Left ventricle myocardium inferior (tissue), 1 donor: ENCODE data around the gene CALN1. TPM values are rescaled to one million over a fixed set of nuclear protein-coding genes. Genes with fewer than 3 reads are reported as not detected.

Experiments
- DNase-seq: peaks from one replicate; pipeline ENCODE4 v3.0.0-alpha.2; 2020
- H3K27ac ChIP-seq: fragments of 200-600 bp; replicated peaks from 2 replicates; pipeline ENCODE4 v1.8.0; 2021
- H3K27me3 ChIP-seq: fragments of 200-600 bp; 2 replicates; pipeline ENCODE4 v1.8.0; 2021; ENCODE audit warnings: low read depth
- H3K36me3 ChIP-seq: fragments of 200-600 bp; 2 replicates; pipeline ENCODE4 v1.8.0; 2021
- H3K4me1 ChIP-seq: fragments of 200-600 bp; 2 replicates; pipeline ENCODE4 v1.8.0; 2021
- H3K4me3 ChIP-seq: fragments of 200-600 bp; 2 replicates; pipeline ENCODE4 v1.8.0; 2021; ENCODE audit warnings: mild to moderate bottlenecking, moderate library complexity
- H3K9me3 ChIP-seq: fragments of 200-600 bp; replicated peaks from 2 replicates; pipeline ENCODE4 v1.8.0; 2021
- intact Hi-C: fragments of 100-400 bp; cut with micrococcal nuclease; formaldehyde crosslinking; loops from one replicate; pipeline ENCODE4 v1.11.0; 2022
- total RNA-seq: library from RNA; stranded (reverse); fragmentation: NEBNext Ultra II Directional; extraction: Animal tissue kit (Norgen Biotek cat#: 25700); gene quantifications from one replicate; pipeline ENCODE4 v1.2.1, GENCODE V29; 2021
- TF ChIP-seq, protein P1 (sequence below): fragments of 200-600 bp; IDR thresholded peaks from 2 replicates; pipeline ENCODE4 v1.8.0; 2021; ENCODE audit warnings: antibody characterized with exemption, mild to moderate bottlenecking, borderline replicate concordance
- donor health status: DM: no; HTN: yes; CAD: no; lungs with severe emphysema.

Gene CALN1
- total RNA-seq, 1 donor from 2014 or later = not detected

DNA sequence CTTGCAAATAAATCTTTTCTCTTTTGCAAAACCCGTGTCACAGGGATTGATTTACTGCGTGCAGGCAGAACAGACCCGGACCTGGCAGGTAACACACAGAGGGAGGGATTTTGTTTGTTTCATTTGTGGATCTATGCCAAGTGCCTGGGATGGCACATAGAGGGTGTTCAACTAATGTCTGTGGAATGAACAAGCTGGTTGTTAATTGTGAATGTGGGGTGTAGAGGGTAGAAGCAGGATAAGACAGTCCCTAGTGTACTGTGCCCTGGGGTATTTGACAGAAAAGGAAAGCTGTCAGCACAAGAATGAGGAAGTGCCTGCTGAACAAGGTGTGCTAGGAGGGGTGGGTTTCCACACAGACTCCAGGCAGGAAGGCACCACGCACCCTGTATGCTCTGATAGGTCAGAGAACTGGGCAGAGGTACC lies 331.8 kb downstream of the CALN1 start:
- no peak overlapping the region for H3K4me3 ChIP-seq
- H3K9me3 ChIP-seq = no peaks in the 10 kb centered on the region
- no peaks in the 10 kb centered on the region for H3K27me3 ChIP-seq
- no peak overlapping the region for H3K27ac ChIP-seq
- no peaks in the 10 kb centered on the region for H3K4me1 ChIP-seq
- no peaks in the 10 kb centered on the region for H3K36me3 ChIP-seq
- TF ChIP-seq, protein P1, sequence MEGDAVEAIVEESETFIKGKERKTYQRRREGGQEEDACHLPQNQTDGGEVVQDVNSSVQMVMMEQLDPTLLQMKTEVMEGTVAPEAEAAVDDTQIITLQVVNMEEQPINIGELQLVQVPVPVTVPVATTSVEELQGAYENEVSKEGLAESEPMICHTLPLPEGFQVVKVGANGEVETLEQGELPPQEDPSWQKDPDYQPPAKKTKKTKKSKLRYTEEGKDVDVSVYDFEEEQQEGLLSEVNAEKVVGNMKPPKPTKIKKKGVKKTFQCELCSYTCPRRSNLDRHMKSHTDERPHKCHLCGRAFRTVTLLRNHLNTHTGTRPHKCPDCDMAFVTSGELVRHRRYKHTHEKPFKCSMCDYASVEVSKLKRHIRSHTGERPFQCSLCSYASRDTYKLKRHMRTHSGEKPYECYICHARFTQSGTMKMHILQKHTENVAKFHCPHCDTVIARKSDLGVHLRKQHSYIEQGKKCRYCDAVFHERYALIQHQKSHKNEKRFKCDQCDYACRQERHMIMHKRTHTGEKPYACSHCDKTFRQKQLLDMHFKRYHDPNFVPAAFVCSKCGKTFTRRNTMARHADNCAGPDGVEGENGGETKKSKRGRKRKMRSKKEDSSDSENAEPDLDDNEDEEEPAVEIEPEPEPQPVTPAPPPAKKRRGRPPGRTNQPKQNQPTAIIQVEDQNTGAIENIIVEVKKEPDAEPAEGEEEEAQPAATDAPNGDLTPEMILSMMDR = no peak
- no peak for DNase-seq
- intact Hi-C loops = no loop called here

DNA sequence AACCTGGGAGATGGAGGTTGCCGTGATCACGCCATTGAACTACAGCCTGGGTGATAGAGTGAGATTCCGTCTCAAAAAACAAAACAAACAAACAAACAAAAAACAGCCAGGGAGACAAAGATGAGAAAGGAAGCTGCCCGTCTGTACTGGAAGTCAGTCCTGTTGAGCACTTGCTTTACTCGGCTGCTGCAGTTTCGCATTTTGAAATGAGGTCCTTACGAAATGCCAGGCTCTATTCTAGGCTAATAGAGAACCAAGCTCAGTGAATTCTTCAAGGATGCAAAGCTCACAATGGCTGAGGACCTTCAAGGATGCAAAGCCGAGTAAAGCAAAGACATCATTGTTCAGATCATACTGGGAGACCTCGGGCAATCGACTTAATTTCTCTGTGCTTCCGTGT lies 333.3 kb downstream of the CALN1 start:
- no peak overlapping the region for H3K27ac ChIP-seq
- TF ChIP-seq, protein P1 = no peak
- intact Hi-C loops = no loop called here

GRCh38 chr7:72078301-72078700 lies 333.8 kb downstream of the CALN1 start:
- H3K27ac ChIP-seq = no peak overlapping the region
- peaks cover 12% of the 10 kb centered on the region for H3K9me3 ChIP-seq
- no peaks in the 10 kb centered on the region for H3K4me1 ChIP-seq
- no peak for DNase-seq
- TF ChIP-seq, protein P1 = no peak
- no peaks in the 10 kb centered on the region for H3K36me3 ChIP-seq
- H3K4me3 ChIP-seq = no peak overlapping the region
- no peaks in the 10 kb centered on the region for H3K27me3 ChIP-seq
- intact Hi-C loops = no loop called here

More for the DNA sequence above, 333.3 kb downstream of the CALN1 start:
- Histone ChIP-seq H3K36me3 (no peaks in the 10 kb centered on the region), H3K4me3 (no peak overlapping the region), H3K4me1 (no peaks in the 10 kb centered on the region), H3K27me3 (no peaks in the 10 kb centered on the region), H3K9me3 (peaks cover 6% of the 10 kb centered on the region)
- DNase-seq = no peak

DNA sequence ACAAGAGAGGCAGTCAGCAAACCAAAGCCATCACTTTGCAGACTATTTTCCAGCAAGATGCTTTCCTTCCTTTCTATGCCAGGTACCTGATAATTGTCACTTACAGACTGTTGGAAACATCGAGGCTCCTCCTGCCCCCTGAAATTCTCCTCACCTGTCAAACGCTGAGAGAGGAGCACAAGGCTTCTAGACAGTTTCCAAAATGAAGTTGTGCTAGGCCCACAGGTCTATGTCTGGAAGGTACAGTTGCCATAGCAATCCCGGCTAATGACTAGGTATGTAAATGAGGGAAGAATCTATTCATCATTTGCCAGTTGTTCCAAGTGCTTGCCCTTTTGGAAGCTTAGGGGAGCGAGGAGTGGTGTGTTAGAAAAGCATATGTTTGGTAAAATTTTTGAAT lies 334.4 kb downstream of the CALN1 start:
- no peak overlapping the region for H3K4me3 ChIP-seq
- no peak for DNase-seq

DNA sequence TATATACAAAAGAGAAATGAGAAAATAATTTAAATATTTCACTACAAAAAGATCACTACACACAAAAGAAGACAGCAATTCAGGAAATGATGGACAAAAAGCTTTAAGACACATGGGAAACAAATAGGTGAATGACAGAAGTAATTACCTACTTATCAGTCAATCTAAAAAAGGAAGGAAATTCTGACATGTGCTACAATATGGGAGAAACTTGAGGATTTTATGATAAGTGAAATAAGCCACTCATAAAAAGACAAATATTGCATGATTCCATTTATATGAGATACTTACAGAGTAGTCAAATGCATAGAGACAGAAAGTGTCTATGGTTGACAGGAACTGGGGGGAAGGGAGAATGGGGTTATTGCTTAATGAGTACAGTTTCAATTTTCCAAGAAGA lies 339.2 kb downstream of the CALN1 start:
- no peak for DNase-seq
- Histone ChIP-seq H3K9me3 (peaks cover 33% of the 10 kb centered on the region), H3K27me3 (no peaks in the 10 kb centered on the region), H3K36me3 (no peaks in the 10 kb centered on the region), H3K4me3 (no peak overlapping the region), H3K27ac (no peak overlapping the region), H3K4me1 (no peaks in the 10 kb centered on the region)
- TF ChIP-seq, protein P1 = no peak
- intact Hi-C loops = no loop called here

More for the DNA sequence above, 334.4 kb downstream of the CALN1 start:
- no peaks in the 10 kb centered on the region for H3K27me3 ChIP-seq
- no peaks in the 10 kb centered on the region for H3K4me1 ChIP-seq
- TF ChIP-seq, protein P1 = no peak
- intact Hi-C loops = no loop called here
- H3K36me3 ChIP-seq = no peaks in the 10 kb centered on the region
- H3K27ac ChIP-seq = no peak overlapping the region
- peaks cover 15% of the 10 kb centered on the region for H3K9me3 ChIP-seq
